ENCODE results near the gene USP7.

USP7 gene

GRCh38 chr16:8934601-8935000, 29.1 kb downstream of the USP7 start:
- TF ChIP-seq EZH2 (optimal IDR thresholded peaks at IDR 0.05; ENCODE audit: low read depth, low read length) (no peak), EZH2phosphoT487 (IDR thresholded peaks at IDR 0.05; ENCODE audit: low read length) (no peak), CTCF (IDR thresholded peaks at IDR 0.05; ENCODE audit: low read length) (no peak)
- Histone ChIP-seq H3K4me1 (ENCODE audit: low read length) (peaks cover 11% of the 10 kb centered on the region; the same call in 1 of the 2 replicates), H3K9me3 (replicated peaks; ENCODE audit: insufficient read depth, low read length) (no peaks in the 10 kb centered on the region), H3K79me2 (ENCODE audit: low read length) (peaks cover 100% of the 10 kb centered on the region), H2AFZ (ENCODE audit: low read length) (no peak overlapping the region), H3K27me3 (replicated peaks; ENCODE audit: insufficient read depth, low read length) (no peaks in the 10 kb centered on the region), H3F3A (ENCODE audit: insufficient read depth, low read length) (no peaks in the 10 kb centered on the region), H3K36me3 (replicated peaks; ENCODE audit: insufficient read depth, low read length) (peaks cover 8% of the 10 kb centered on the region; the same call in 1 of the 2 replicates), H3K9ac (ENCODE audit: low read length) (no peak overlapping the region), H3K27ac (ENCODE audit: low read length) (no peak overlapping the region), H3K9me2 (replicated peaks; ENCODE audit: insufficient read depth, low read length) (no peaks in the 10 kb centered on the region), H3K4me2 (ENCODE audit: low read depth, low read length) (no peak overlapping the region), H3K4me3 (ENCODE audit: low read length) (no peak overlapping the region), H4K20me1 (ENCODE audit: insufficient read depth, low read length) (peaks cover 99% of the 10 kb centered on the region)
- no peak for DNase-seq

- TF ChIP-seq EZH2phosphoT487 (IDR thresholded peaks at IDR 0.05; ENCODE audit: low read length) (no peak), CTCF (IDR thresholded peaks at IDR 0.05; ENCODE audit: low read length) (no peak), EZH2 (optimal IDR thresholded peaks at IDR 0.05; ENCODE audit: low read depth, low read length) (no peak)
- Histone ChIP-seq H3K36me3 (replicated peaks; ENCODE audit: insufficient read depth, low read length) (peaks cover 18% of the 10 kb centered on the region), H3K4me3 (ENCODE audit: low read length) (no peak overlapping the region), H3K79me2 (ENCODE audit: low read length) (peaks cover 100% of the 10 kb centered on the region), H2AFZ (ENCODE audit: low read length) (no peak overlapping the region), H3K9ac (ENCODE audit: low read length) (no peak overlapping the region), H3F3A (ENCODE audit: insufficient read depth, low read length) (no peaks in the 10 kb centered on the region), H3K9me3 (replicated peaks; ENCODE audit: insufficient read depth, low read length) (no peaks in the 10 kb centered on the region), H3K9me2 (replicated peaks; ENCODE audit: insufficient read depth, low read length) (no peaks in the 10 kb centered on the region), H3K4me2 (ENCODE audit: low read depth, low read length) (no peak overlapping the region), H3K27ac (ENCODE audit: low read length) (no peak overlapping the region), H4K20me1 (ENCODE audit: insufficient read depth, low read length) (peaks cover 98% of the 10 kb centered on the region), H3K4me1 (ENCODE audit: low read length) (peaks cover 8% of the 10 kb centered on the region; the same call in 1 of the 2 replicates), H3K27me3 (replicated peaks; ENCODE audit: insufficient read depth, low read length) (no peaks in the 10 kb centered on the region)
- peak; percentile 26 for DNase-seq
Measured at GRCh38 chr16:8931859-8932258, 31.8 kb downstream of the USP7 start.

- peaks cover 18% of the 10 kb centered on the region for H3K36me3 ChIP-seq (replicated peaks; ENCODE audit: insufficient read depth, low read length)
- no peak for DNase-seq
- peaks cover 92% of the 10 kb centered on the region for H4K20me1 ChIP-seq (ENCODE audit: insufficient read depth, low read length)
Measured at GRCh38 chr16:8929086-8929748, 34.5 kb downstream of the USP7 start.

More at GRCh38 chr16:8929086-8929748, 34.5 kb downstream of the USP7 start:
- no peaks in the 10 kb centered on the region for H3K27me3 ChIP-seq (replicated peaks; ENCODE audit: insufficient read depth, low read length)
- H2AFZ ChIP-seq (ENCODE audit: low read length), result no peak overlapping the region
- no peak overlapping the region for H3K4me3 ChIP-seq (ENCODE audit: low read length)
- TF ChIP-seq CTCF (IDR thresholded peaks at IDR 0.05; ENCODE audit: low read length) (no peak), EZH2 (optimal IDR thresholded peaks at IDR 0.05; ENCODE audit: low read depth, low read length) (no peak), EZH2phosphoT487 (IDR thresholded peaks at IDR 0.05; ENCODE audit: low read length) (no peak)
- no peak overlapping the region for H3K27ac ChIP-seq (ENCODE audit: low read length)
- H3K4me2 ChIP-seq (ENCODE audit: low read depth, low read length), result no peak overlapping the region
- no peaks in the 10 kb centered on the region for H3K9me2 ChIP-seq (replicated peaks; ENCODE audit: insufficient read depth, low read length)
- H3F3A ChIP-seq (ENCODE audit: insufficient read depth, low read length), result no peaks in the 10 kb centered on the region
- H3K9me3 ChIP-seq (replicated peaks; ENCODE audit: insufficient read depth, low read length), result no peaks in the 10 kb centered on the region
- no peak overlapping the region for H3K9ac ChIP-seq (ENCODE audit: low read length)
- 0 out of 2 replicates have a peak, but pooled peaks cover 3% of the 10 kb centered on the region for H3K4me1 ChIP-seq (ENCODE audit: low read length)
- H3K79me2 ChIP-seq (ENCODE audit: low read length), result peaks cover 99% of the 10 kb centered on the region
